GM18868 (cell line): ENCODE measurements around the gene MAP4.

ENCODE experiments used
- ATAC-seq: cut with Tn5 transposase; IDR thresholded peaks from one replicate; pipeline ENCODE4 v1.9.1; 2021; ENCODE audit warnings: mild to moderate bottlenecking, moderate library complexity; ENCODE audit not compliant: unreplicated experiment

MAP4 gene

GRCh38 chr3:47871389-47871788, 144.8 kb downstream of the MAP4 start:
- ATAC-seq, result no peak

- ATAC-seq, result no peak
Measured at GRCh38 chr3:47870702-47871260, 145.4 kb downstream of the MAP4 start.

GRCh38 chr3:47870156-47870555, 146.1 kb downstream of the MAP4 start:
- no peak for ATAC-seq

GRCh38 chr3:47868306-47868705, 147.9 kb downstream of the MAP4 start:
- ATAC-seq, result no peak

- ATAC-seq, result no peak
Measured at GRCh38 chr3:47867451-47868044, 148.7 kb downstream of the MAP4 start.

GRCh38 chr3:47865192-47865591, 151.0 kb downstream of the MAP4 start:
- no peak for ATAC-seq

GRCh38 chr3:47863391-47864128, 152.7 kb downstream of the MAP4 start:
- ATAC-seq, result no peak

GRCh38 chr3:47859956-47860605, 156.1 kb downstream of the MAP4 start:
- no peak for ATAC-seq

GRCh38 chr3:47857151-47857550, 159.1 kb downstream of the MAP4 start:
- ATAC-seq, result no peak

GRCh38 chr3:47856669-47857068, 159.5 kb downstream of the MAP4 start:
- no peak for ATAC-seq

- no peak for ATAC-seq
Measured at GRCh38 chr3:47855461-47856383, 160.5 kb downstream of the MAP4 start.

- ATAC-seq, result no peak
Measured at GRCh38 chr3:47854720-47855455, 161.3 kb downstream of the MAP4 start.

- no peak for ATAC-seq
Measured at GRCh38 chr3:47854267-47854666, 161.9 kb downstream of the MAP4 start.

GRCh38 chr3:47852604-47853602, 163.3 kb downstream of the MAP4 start:
- no peak for ATAC-seq

GRCh38 chr3:47851888-47852603, 164.2 kb downstream of the MAP4 start:
- no peak for ATAC-seq

GRCh38 chr3:47850564-47851410, 165.4 kb downstream of the MAP4 start:
- ATAC-seq, result no peak
